SK-N-MC (cell line): Measurements from ENCODE around the gene LCOR.

Experiments used
- DNase-seq: peaks from one replicate; pipeline ENCODE4 v3.0.0-alpha.2; 2011; ENCODE audit warnings: low read depth, low spot score
- H3K27ac ChIP-seq: fragments of 200-600 bp; sonication (generic); 2 replicates; pipeline ENCODE4 v1.5.1; 2016; ENCODE audit warnings: mixed run types
- H3K36me3 ChIP-seq: fragments of 200-600 bp; sonication (generic); 2 replicates; pipeline ENCODE4 v1.6.1; 2017; ENCODE audit warnings: antibody characterized with exemption, low read length, mixed read lengths; ENCODE audit not compliant: insufficient read depth
- H3K4me3 ChIP-seq: fragments of 200-600 bp; sonication (generic); 2 replicates; pipeline ENCODE4 v1.5.1; 2016
- H3K9ac ChIP-seq: fragments of 200-600 bp; sonication (generic); 2 replicates; pipeline ENCODE4 v1.8.0; 2017; ENCODE audit warnings: mixed run types, mixed read lengths; ENCODE audit not compliant: insufficient read length
- H3K9me3 ChIP-seq: fragments of 200-600 bp; sonication (generic); 2 replicates; pipeline ENCODE4 v1.6.1; 2017; ENCODE audit warnings: low read depth, mild to moderate bottlenecking, antibody characterized with exemption, low read length, moderate library complexity, mixed read lengths
- EZH2 ChIP-seq: fragments of 200-600 bp; sonication (generic); IDR thresholded peaks from one replicate; pipeline ENCODE4 v1.6.1; 2017; ENCODE audit warnings: antibody characterized with exemption
- FOXP2 ChIP-seq: optimal IDR thresholded peaks from 2 replicates; pipeline ENCODE3; 2011; ENCODE audit warnings: mild to moderate bottlenecking, moderate library complexity; ENCODE audit not compliant: insufficient read depth; ENCODE audit errors: extremely low read length, control extremely low read depth
- POLR2AphosphoS5 ChIP-seq: IDR thresholded peaks from 2 replicates; pipeline ENCODE4 v1.6.1; 2012; ENCODE audit warnings: mild to moderate bottlenecking, low read depth, low read length, borderline replicate concordance

The LCOR gene

GRCh38 chr10:96850113-96850512 is 18.0 kb downstream of the LCOR start:
- no peak for DNase-seq
- H3K4me3 ChIP-seq: no peak overlapping the region
- no peak for TF ChIP-seq EZH2
- no peak for TF ChIP-seq FOXP2
- no peak for TF ChIP-seq POLR2AphosphoS5
- H3K9me3 ChIP-seq: no peaks in the 10 kb centered on the region
- H3K36me3 ChIP-seq: no peaks in the 10 kb centered on the region
- no peak overlapping the region for H3K9ac ChIP-seq
- H3K27ac ChIP-seq: no peak overlapping the region

- H3K9me3 ChIP-seq: no peaks in the 10 kb centered on the region
- no peak for TF ChIP-seq FOXP2
- TF ChIP-seq EZH2: no peak
- TF ChIP-seq POLR2AphosphoS5: no peak
- H3K9ac ChIP-seq: no peak overlapping the region
- no peak overlapping the region for H3K27ac ChIP-seq
- H3K36me3 ChIP-seq: no peaks in the 10 kb centered on the region
- DNase-seq: no peak
- H3K4me3 ChIP-seq: no peak overlapping the region
Observed at GRCh38 chr10:96850825-96851224, 18.7 kb downstream of the LCOR start.

GRCh38 chr10:96851281-96851680 is 19.2 kb downstream of the LCOR start:
- H3K9me3 ChIP-seq: no peaks in the 10 kb centered on the region
- H3K4me3 ChIP-seq: no peak overlapping the region
- no peak overlapping the region for H3K9ac ChIP-seq
- TF ChIP-seq EZH2: no peak
- TF ChIP-seq POLR2AphosphoS5: no peak
- no peak for TF ChIP-seq FOXP2
- H3K36me3 ChIP-seq: no peaks in the 10 kb centered on the region
- no peak overlapping the region for H3K27ac ChIP-seq
- DNase-seq: no peak

GRCh38 chr10:96856317-96856716 is 24.2 kb downstream of the LCOR start:
- H3K36me3 ChIP-seq: no peaks in the 10 kb centered on the region
- H3K9me3 ChIP-seq: no peaks in the 10 kb centered on the region
- H3K27ac ChIP-seq: no peak overlapping the region
- H3K4me3 ChIP-seq: no peak overlapping the region
- no peak for TF ChIP-seq POLR2AphosphoS5
- no peak for TF ChIP-seq EZH2
- TF ChIP-seq FOXP2: no peak
- DNase-seq: no peak
- H3K9ac ChIP-seq: no peak overlapping the region

GRCh38 chr10:96857301-96858012 is 25.4 kb downstream of the LCOR start:
- Histone ChIP-seq H3K9me3 (no peaks in the 10 kb centered on the region), H3K36me3 (no peaks in the 10 kb centered on the region), H3K9ac (no peak overlapping the region), H3K4me3 (no peak overlapping the region), H3K27ac (no peak overlapping the region)
- DNase-seq: no peak
- no peak for TF ChIP-seq FOXP2
- TF ChIP-seq POLR2AphosphoS5: no peak
- no peak for TF ChIP-seq EZH2

- DNase-seq: no peak
- no peaks in the 10 kb centered on the region for H3K36me3 ChIP-seq
- H3K4me3 ChIP-seq: no peak overlapping the region
- no peak for TF ChIP-seq FOXP2
- no peak for TF ChIP-seq POLR2AphosphoS5
- no peak for TF ChIP-seq EZH2
- H3K9me3 ChIP-seq: no peaks in the 10 kb centered on the region
- no peak overlapping the region for H3K9ac ChIP-seq
- H3K27ac ChIP-seq: no peak overlapping the region
Observed at GRCh38 chr10:96858038-96858705, 26.1 kb downstream of the LCOR start.

- no peak for TF ChIP-seq EZH2
- no peak for TF ChIP-seq POLR2AphosphoS5
- TF ChIP-seq FOXP2: no peak
- Histone ChIP-seq H3K27ac (no peak overlapping the region), H3K9ac (no peak overlapping the region), H3K9me3 (no peaks in the 10 kb centered on the region), H3K4me3 (no peak overlapping the region), H3K36me3 (no peaks in the 10 kb centered on the region)
- no peak for DNase-seq
Observed at GRCh38 chr10:96858706-96859050, 26.6 kb downstream of the LCOR start.

- Histone ChIP-seq H3K9me3 (no peaks in the 10 kb centered on the region), H3K27ac (no peak overlapping the region), H3K9ac (no peak overlapping the region), H3K36me3 (no peaks in the 10 kb centered on the region), H3K4me3 (no peak overlapping the region)
- no peak for DNase-seq
- TF ChIP-seq FOXP2 (no peak), POLR2AphosphoS5 (no peak), EZH2 (no peak)
Observed at GRCh38 chr10:96860631-96861277, 28.7 kb downstream of the LCOR start.
